H1 (cell line): Measurements from ENCODE around the gene SH3PXD2A. TPM values are rescaled to one million over a fixed set of nuclear protein-coding genes. Genes with fewer than 3 reads are reported as not detected.

Experiments
- ATF3 ChIP-seq: IDR thresholded peaks from 2 replicates; pipeline ENCODE4 v1.6.1; 2011; ENCODE audit warnings: low read depth, mild to moderate bottlenecking, low read length; ENCODE audit not compliant: insufficient read depth
- CTCF ChIP-seq, 3 experiments: IDR thresholded peaks; 1 replicate in 2 of 3; 2 replicates in 1 of 3; pipeline versions ENCODE4 v1.5.1 to v1.6.1; 2011; ENCODE audit warnings: low read length in 3 of 3, mild to moderate bottlenecking in 3 of 3, inconsistent platforms in 2 of 3, low read depth in 1 of 3, moderate library complexity in 1 of 3; ENCODE audit not compliant: insufficient read depth in 1 of 3; ENCODE audit errors: control extremely low read depth in 1 of 3
- HDAC6 ChIP-seq: IDR thresholded peaks from one replicate; pipeline ENCODE4 v1.7.1; 2012; ENCODE audit warnings: low read depth, mild to moderate bottlenecking, inconsistent platforms, low read length, moderate library complexity
- JUND ChIP-seq: IDR thresholded peaks from 2 replicates; pipeline ENCODE4 v1.6.1; 2011; ENCODE audit warnings: mild to moderate bottlenecking, improper control_type of control experiment, low read length
- POLR2A ChIP-seq, 2 experiments: IDR thresholded peaks; 1 replicate in 1 of 2; 2 replicates in 1 of 2; pipeline ENCODE4 v1.6.1; 2011; ENCODE audit warnings: low read depth in 2 of 2, low read length in 2 of 2, mild to moderate bottlenecking in 2 of 2; ENCODE audit errors: control extremely low read depth in 1 of 2
- TAF1 ChIP-seq: IDR thresholded peaks from 2 replicates; pipeline ENCODE4 v1.6.1; 2011; ENCODE audit warnings: mild to moderate bottlenecking, low read depth, low read length
- polyA plus RNA-seq, 7 experiments: library from polyadenylated mRNA; depleted of rRNA in 3 of 7; stranded (reverse) in 5 of 7; unstranded in 2 of 7; fragments of >200 nt in 5 of 7; fragments of 200-250 nt in 2 of 7; gene quantifications; 1 replicate in 5 of 7; 2 replicates in 1 of 7; 4 replicates in 1 of 7; pipeline versions ENCODE4 v1.2.1 to v1.2.3, GENCODE V29; 2011 to 2013; ENCODE audit warnings: missing spikeins in 2 of 7, mixed read lengths in 2 of 7
- total RNA-seq: library from RNA; stranded (reverse); fragmentation: NEBNext Ultra II Directional; extraction: Animal tissue kit (Norgen Biotek cat#: 25700); gene quantifications from 2 replicates; pipeline ENCODE4 v1.2.1, GENCODE V29; 2021

Gene SH3PXD2A
- total and polyA plus RNA-seq, 2 of the 8 experiments (the other 6 are each of a cell fraction or from before 2014, with no cell fraction given), result 5.4 to 16.3 TPM

DNA sequence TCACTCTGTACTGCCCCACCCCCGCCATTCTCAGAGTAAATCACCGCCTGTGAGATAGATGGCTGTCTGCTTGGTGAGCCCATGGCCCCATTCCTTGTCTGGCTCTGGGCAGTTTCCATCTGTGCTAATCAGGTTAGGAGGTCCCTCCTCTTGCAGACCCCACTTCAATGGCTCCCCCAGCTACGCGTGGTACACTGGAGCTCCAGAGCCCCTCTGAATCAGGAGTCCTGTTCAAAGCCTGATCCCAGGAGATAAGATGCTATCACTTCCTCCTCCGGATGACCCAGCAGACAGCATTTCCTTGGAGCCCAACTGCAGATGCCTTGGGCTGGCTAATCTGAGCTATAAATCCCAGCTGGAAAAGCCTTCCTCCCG, 122.3 kb downstream of the SH3PXD2A start (continued):
- TF ChIP-seq POLR2A (IDR thresholded peaks at IDR 0.05; ENCODE audit: control extremely low read depth in 1 of 2, low read depth in 2 of 2, low read length in 2 of 2) (no peak), TAF1 (no peak), ATF3 (no peak), CTCF (IDR thresholded peaks at IDR 0.05; ENCODE audit: control extremely low read depth in 1 of 3, insufficient read depth in 1 of 3, low read depth in 1 of 3, low read length in 3 of 3) (no peak), JUND (no peak), HDAC6 (no peak)
